Prostate gland (tissue), 2 donors: Measurements from ENCODE around the gene KRT34. TPM values are rescaled to one million over a fixed set of nuclear protein-coding genes. Genes with fewer than 3 reads are reported as not detected.
A peak's percentile ranks its signal among the peaks of the same experiment; 100 is the strongest.

Source experiments
- DNase-seq: peaks from one replicate; pipeline ENCODE4 v3.0.0-alpha.2; 2019; ENCODE audit warnings: low spot score
- H3K27ac ChIP-seq, 2 donors: fragments of 200-600 bp; sonication (generic); 2 replicates each; pipeline ENCODE4 v1.5.1; 2017 to 2019
- H3K27me3 ChIP-seq: fragments of 200-600 bp; sonication (generic); replicated peaks from 2 replicates; pipeline ENCODE4 v1.5.1; 2019; ENCODE audit not compliant: insufficient read depth
- H3K36me3 ChIP-seq, 2 donors: fragments of 200-600 bp; sonication (generic); 1 replicate in 1 of 2; 2 replicates in 1 of 2; pipeline versions ENCODE4 v1.5.1 to v1.8.1; 2017 to 2019
- H3K4me1 ChIP-seq: fragments of 200-600 bp; sonication (generic); replicated peaks from 2 replicates; pipeline ENCODE4 v1.5.1; 2019
- H3K4me3 ChIP-seq, 2 donors: fragments of 200-600 bp; sonication (generic); 2 replicates each; pipeline ENCODE4 v1.5.1; 2017 to 2019
- H3K9me3 ChIP-seq: fragments of 200-600 bp; sonication (generic); 2 replicates; pipeline ENCODE4 v1.5.1; 2017
- POLR2A ChIP-seq: fragments of 450-650 bp; IDR thresholded peaks from one replicate; pipeline ENCODE4 v1.6.1; 2016; ENCODE audit warnings: antibody characterized with exemption, mild to moderate bottlenecking
- POLR2AphosphoS5 ChIP-seq: sonication (generic); formaldehyde crosslinking; IDR thresholded peaks from one replicate; pipeline ENCODE4 v1.6.1; 2017; ENCODE audit warnings: antibody characterized with exemption
- WGBS: methylation state at CpG from one replicate; pipeline ENCODE4 v1.1.5; 2018; 5-methylcytosine and 5-hydroxymethylcytosine counted together
- intact Hi-C: fragments of 100-400 bp; cut with DNase I; formaldehyde crosslinking; loops from one replicate; pipeline ENCODE4 v1.14.2; 2022
- total RNA-seq, 2 donors: library from RNA; depleted of rRNA; stranded (reverse); fragments of >200 nt; gene quantifications; one replicate each; pipeline ENCODE4 v1.1.0, GENCODE V29; 2016
- TF ChIP-seq, protein P1 (sequence below), 4 experiments: fragments of 200-600 bp in 2 of 4; fragments of 450-650 bp in 2 of 4; sonication (generic) in 2 of 4; IDR thresholded peaks; 1 replicate in 3 of 4; 2 replicates in 1 of 4; pipeline ENCODE4 v1.5.1; 2016 to 2019; ENCODE audit warnings: antibody characterized with exemption in 4 of 4, mild to moderate bottlenecking in 2 of 4, moderate library complexity in 2 of 4

KRT34 gene
- total RNA-seq, 2 donors from 2014 or later = 1.5 TPM; not detected in 1

- Histone ChIP-seq H3K9me3 (no peaks in the 10 kb centered on the region), H3K36me3 (no peaks in the 10 kb centered on the region), H3K4me3 (no peak overlapping the region), H3K27me3 (no peaks in the 10 kb centered on the region), H3K4me1 (no peaks in the 10 kb centered on the region), H3K27ac (no peak overlapping the region)
- intact Hi-C loops = no loop called here
- no peak for DNase-seq
- 50% methylated on average over 7 of the region's 7 CpGs for WGBS
- TF ChIP-seq POLR2AphosphoS5 = peak; percentile 17
- no peak for TF ChIP-seq POLR2A
Measured at GRCh38 chr17:41404024-41404671, 22.0 kb upstream of the KRT34 start.

DNA sequence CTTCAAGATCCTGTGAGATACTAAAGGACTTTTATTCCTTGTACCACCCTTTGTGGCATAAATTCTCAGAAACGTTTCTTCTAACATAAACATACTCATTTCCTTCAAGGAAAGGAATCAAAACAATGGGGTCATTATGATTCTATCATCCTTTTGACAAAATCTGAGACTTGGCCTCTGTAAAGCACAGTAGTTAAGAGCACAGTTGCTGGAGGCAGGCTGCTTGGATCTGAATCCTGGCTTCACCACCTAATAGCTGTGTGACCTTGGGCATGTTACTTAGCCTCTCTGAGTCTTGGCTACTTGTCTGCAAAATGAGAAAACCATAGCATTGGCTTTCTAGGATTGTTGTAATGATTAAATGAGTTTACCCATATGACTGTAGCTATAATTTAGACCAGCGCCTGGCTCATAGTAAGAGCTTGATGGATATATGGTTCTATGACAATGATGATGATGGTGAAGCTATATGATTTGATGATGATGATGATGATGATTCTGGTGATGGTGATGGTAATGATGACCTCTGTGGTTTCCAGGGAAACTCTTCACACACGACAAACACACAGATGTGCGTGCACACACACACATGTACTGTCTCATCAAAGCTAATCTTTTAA is 21.4 kb upstream of the KRT34 start:
- no peaks in the 10 kb centered on the region for H3K4me1 ChIP-seq
- no peaks in the 10 kb centered on the region for H3K9me3 ChIP-seq
- H3K27me3 ChIP-seq = no peaks in the 10 kb centered on the region
- no peak overlapping the region for H3K27ac ChIP-seq
- no peaks in the 10 kb centered on the region for H3K36me3 ChIP-seq
- WGBS = 73% methylated on average over 4 of the region's 4 CpGs
- TF ChIP-seq POLR2AphosphoS5 = no peak
- TF ChIP-seq, protein P1, sequence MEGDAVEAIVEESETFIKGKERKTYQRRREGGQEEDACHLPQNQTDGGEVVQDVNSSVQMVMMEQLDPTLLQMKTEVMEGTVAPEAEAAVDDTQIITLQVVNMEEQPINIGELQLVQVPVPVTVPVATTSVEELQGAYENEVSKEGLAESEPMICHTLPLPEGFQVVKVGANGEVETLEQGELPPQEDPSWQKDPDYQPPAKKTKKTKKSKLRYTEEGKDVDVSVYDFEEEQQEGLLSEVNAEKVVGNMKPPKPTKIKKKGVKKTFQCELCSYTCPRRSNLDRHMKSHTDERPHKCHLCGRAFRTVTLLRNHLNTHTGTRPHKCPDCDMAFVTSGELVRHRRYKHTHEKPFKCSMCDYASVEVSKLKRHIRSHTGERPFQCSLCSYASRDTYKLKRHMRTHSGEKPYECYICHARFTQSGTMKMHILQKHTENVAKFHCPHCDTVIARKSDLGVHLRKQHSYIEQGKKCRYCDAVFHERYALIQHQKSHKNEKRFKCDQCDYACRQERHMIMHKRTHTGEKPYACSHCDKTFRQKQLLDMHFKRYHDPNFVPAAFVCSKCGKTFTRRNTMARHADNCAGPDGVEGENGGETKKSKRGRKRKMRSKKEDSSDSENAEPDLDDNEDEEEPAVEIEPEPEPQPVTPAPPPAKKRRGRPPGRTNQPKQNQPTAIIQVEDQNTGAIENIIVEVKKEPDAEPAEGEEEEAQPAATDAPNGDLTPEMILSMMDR (IDR thresholded peaks at IDR 0.05) = no peak
- TF ChIP-seq POLR2A = no peak
- intact Hi-C loops = no loop called here
- no peak for DNase-seq
- no peak overlapping the region for H3K4me3 ChIP-seq

GRCh38 chr17:41402161-41402560 is 20.1 kb upstream of the KRT34 start:
- Histone ChIP-seq H3K4me1 (no peaks in the 10 kb centered on the region), H3K36me3 (no peaks in the 10 kb centered on the region), H3K27me3 (no peaks in the 10 kb centered on the region), H3K4me3 (no peak overlapping the region), H3K9me3 (no peaks in the 10 kb centered on the region), H3K27ac (no peak overlapping the region)
- no peak for TF ChIP-seq POLR2AphosphoS5
- TF ChIP-seq, protein P1 (IDR thresholded peaks at IDR 0.05) = no peak
- no peak for TF ChIP-seq POLR2A
- 70% methylated on average over 5 of the region's 5 CpGs for WGBS
- no peak for DNase-seq
- intact Hi-C loops = no loop called here

DNA sequence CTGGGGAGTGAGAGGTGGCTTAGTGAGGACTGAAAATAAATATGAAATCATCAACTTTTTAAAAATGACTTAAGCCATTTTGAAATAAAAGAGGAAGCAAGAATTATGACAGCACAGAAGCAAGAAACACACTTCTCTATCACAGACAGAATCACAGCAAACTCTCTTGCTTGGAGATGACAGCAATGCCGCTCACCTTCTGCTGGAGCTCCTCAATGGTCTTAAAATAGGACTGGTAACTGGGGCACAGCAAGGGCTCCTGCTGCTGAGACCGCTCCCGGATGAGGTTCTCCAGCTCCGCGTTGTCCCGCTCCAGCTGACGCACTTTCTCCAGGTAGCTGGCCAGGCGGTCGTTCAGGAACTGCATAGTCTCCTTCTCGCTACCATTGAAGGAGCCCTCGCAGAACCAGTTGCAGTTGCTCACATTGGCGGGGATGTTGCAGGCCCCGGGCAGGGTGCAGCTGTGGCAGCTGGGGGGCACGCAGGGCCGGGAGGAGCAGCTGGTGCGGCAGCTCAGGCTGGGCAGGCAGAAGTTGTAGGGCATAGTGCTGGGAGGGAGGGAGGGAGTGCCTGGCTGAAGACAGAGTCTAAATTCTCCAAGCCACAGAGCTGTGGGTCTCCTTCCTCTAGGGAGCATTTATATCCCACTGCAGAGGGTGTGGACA is 15.0 kb upstream of the KRT34 start, which contains the start of gene KRT31:
Gene KRT31 (minus strand): TSS at position 613 of the 665 bp plus-strand sequence. CDS start 69 bp downstream, at position 544.
- intact Hi-C loops = no loop called here
- Histone ChIP-seq H3K4me1 (no peaks in the 10 kb centered on the region), H3K27ac (no peak within 1 kb of the TSS), H3K9me3 (no peaks in the 10 kb centered on the region), H3K27me3 (no peaks in the 10 kb centered on the region), H3K4me3 (no peak within 1 kb of the TSS), H3K36me3 (no peaks in the 10 kb centered on the region)
- no peak for TF ChIP-seq POLR2AphosphoS5
- no peak for TF ChIP-seq POLR2A
- TF ChIP-seq, protein P1 (IDR thresholded peaks at IDR 0.05) = no peak
- no peak for DNase-seq
- 95% methylated on average over 16 of the region's 16 CpGs for WGBS

DNA sequence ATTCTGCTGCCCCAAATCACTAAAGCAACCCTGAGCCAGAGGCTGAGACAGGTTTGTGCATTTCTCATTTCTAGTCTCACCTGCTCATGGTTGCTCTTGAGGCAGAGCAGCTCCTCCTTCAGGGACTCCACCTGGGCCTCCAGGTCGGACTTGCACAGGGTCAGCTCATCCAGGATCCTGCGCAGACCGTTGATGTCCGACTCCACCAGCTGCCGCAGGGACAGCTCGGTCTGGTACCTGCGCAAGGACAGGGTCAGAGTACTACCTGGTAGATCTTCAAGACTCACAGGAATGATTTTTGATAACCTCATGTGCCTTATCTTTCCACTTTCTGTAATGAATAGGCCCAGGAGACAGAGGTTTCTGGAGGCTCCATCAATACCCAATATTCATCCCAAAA is 14.2 kb upstream of the KRT34 start:
- WGBS = 95% methylated on average over 7 of the region's 7 CpGs
- no peak overlapping the region for H3K27ac ChIP-seq
- no peak for TF ChIP-seq POLR2A
- TF ChIP-seq, protein P1 (IDR thresholded peaks at IDR 0.05) = no peak
- TF ChIP-seq POLR2AphosphoS5 = no peak
- intact Hi-C loops = no loop called here
- H3K36me3 ChIP-seq = no peaks in the 10 kb centered on the region
- no peaks in the 10 kb centered on the region for H3K4me1 ChIP-seq
- no peak overlapping the region for H3K4me3 ChIP-seq
- no peaks in the 10 kb centered on the region for H3K9me3 ChIP-seq
- DNase-seq = no peak
- no peaks in the 10 kb centered on the region for H3K27me3 ChIP-seq
